ENCODE measurements around the gene GYPA.
"Not testable (repeated sequence)": the region's sequence is repeated elsewhere in the genome, so short reads cannot be mapped to it uniquely, and the experiment has no call there.

- TF ChIP-seq CTCF, POLR2A (IDR thresholded peaks at IDR 0.05): not testable (repeated sequence)
These were observed 49.3 kb downstream of the GYPA start for GRCh38 chr4:144091181-144091580.

All from adrenal gland (tissue), 5 donors.